Subcutaneous adipose tissue (tissue), 4 donors: ENCODE measurements around the gene TMEM271. TPM values are rescaled to one million over a fixed set of nuclear protein-coding genes. Genes with fewer than 3 reads are reported as not detected.

Experiments used
- total RNA-seq, 4 donors: library from RNA; depleted of rRNA; stranded (reverse); fragments of >200 nt; gene quantifications; one replicate each; pipeline ENCODE4 v1.1.0, GENCODE V29; 2016
- TF ChIP-seq, protein P1 (sequence below): fragments of 450-650 bp; IDR thresholded peaks from one replicate; pipeline ENCODE4 v1.5.1; 2016; ENCODE audit warnings: low read depth, mild to moderate bottlenecking, control low read depth, antibody characterized with exemption, moderate library complexity

The TMEM271 gene
- total RNA-seq, 4 donors from 2014 or later: not detected

DNA sequence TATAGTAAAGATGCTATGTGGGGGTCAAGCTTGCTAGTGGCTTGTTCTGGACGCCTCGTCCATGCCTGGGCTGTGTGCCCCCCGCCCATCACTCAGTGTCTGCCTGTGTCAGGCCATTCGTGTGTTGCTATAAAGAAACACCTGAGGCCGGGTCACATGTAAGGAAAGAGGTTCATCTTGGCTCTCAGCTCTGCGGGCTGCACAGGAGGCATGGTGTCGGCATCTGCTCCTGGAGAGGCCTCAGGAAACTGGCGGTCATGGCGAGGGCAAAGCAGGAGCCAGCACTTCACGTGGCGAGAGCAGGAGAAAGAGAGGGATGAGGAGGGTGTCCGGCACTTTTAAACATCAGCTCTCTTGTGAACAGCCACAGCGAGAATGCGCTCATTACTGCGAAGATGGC lies 51.9 kb downstream of the TMEM271 start:
- TF ChIP-seq, protein P1, sequence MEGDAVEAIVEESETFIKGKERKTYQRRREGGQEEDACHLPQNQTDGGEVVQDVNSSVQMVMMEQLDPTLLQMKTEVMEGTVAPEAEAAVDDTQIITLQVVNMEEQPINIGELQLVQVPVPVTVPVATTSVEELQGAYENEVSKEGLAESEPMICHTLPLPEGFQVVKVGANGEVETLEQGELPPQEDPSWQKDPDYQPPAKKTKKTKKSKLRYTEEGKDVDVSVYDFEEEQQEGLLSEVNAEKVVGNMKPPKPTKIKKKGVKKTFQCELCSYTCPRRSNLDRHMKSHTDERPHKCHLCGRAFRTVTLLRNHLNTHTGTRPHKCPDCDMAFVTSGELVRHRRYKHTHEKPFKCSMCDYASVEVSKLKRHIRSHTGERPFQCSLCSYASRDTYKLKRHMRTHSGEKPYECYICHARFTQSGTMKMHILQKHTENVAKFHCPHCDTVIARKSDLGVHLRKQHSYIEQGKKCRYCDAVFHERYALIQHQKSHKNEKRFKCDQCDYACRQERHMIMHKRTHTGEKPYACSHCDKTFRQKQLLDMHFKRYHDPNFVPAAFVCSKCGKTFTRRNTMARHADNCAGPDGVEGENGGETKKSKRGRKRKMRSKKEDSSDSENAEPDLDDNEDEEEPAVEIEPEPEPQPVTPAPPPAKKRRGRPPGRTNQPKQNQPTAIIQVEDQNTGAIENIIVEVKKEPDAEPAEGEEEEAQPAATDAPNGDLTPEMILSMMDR: no peak

Other genes starting within 250 kb of the TMEM271 start
- 10 to 100 TPM; 18.5 to 32.4 (median 24.6) TPM for gene ZNF141, start 238.5 kb downstream of the TMEM271 start, total RNA-seq
- gene ZNF721, start 77.1 kb downstream of the TMEM271 start, total RNA-seq: 10 to 100 TPM; 20.1 to 41.1 (median 28.2) TPM
- 10 to 100 TPM; 47.3 to 69.1 (median 48.9) TPM for gene PIGG, start 77.1 kb downstream of the TMEM271 start, total RNA-seq
- gene PDE6B, start 49.3 kb upstream of the TMEM271 start, total RNA-seq: 1 to 10 TPM in 3 of 4 donors, not detected in 1; 2.0 to 5.9 (median 3.8) TPM
- 100 to 1,000 TPM; 123 to 273 (median 193) TPM for gene ATP5ME, start 98.0 kb upstream of the TMEM271 start, total RNA-seq
- 10 to 100 TPM; 16.0 to 37.7 (median 20.1) TPM for gene MYL5, start 98.2 kb upstream of the TMEM271 start, total RNA-seq
- 10 to 100 TPM in 3 of 4 donors, 1 to 10 TPM in 1; 7.8 to 20.1 (median 14.4) TPM for gene SLC49A3, start 112.9 kb upstream of the TMEM271 start, total RNA-seq
- 10 to 100 TPM; 36.7 to 72.2 (median 55.0) TPM for gene PCGF3, start 129.5 kb upstream of the TMEM271 start, total RNA-seq
- 1 to 10 TPM in 1 of 4 donors, under 1 TPM in 3; 0.34 to 3.8 (median 0.74) TPM for gene CPLX1, start 249.8 kb upstream of the TMEM271 start, total RNA-seq